MM.1S (cell line): Measurements from ENCODE around the gene CDKL2.
A peak's percentile ranks its signal among the peaks of the same experiment; 100 is the strongest.

Experiments used
- DNase-seq: peaks from one replicate; pipeline ENCODE4 v3.0.0-alpha.2; 2015
- H2AFZ ChIP-seq: fragments of 300-600 bp; sonication (generic); 2 replicates; pipeline ENCODE4 v1.6.0; 2016; ENCODE audit warnings: antibody characterized with exemption, low read length
- H3F3A ChIP-seq: fragments of 300-600 bp; sonication (generic); 2 replicates; pipeline ENCODE4 v1.6.1; 2016; ENCODE audit warnings: mild to moderate bottlenecking, antibody characterized with exemption, low read length, moderate library complexity, mixed read lengths; ENCODE audit not compliant: insufficient read depth
- H3K27ac ChIP-seq: fragments of 300-600 bp; sonication (generic); 2 replicates; pipeline ENCODE4 v1.5.1; 2016; ENCODE audit warnings: mild to moderate bottlenecking, low read length
- H3K27me3 ChIP-seq: fragments of 300-600 bp; sonication (generic); replicated peaks from 2 replicates; pipeline ENCODE4 v1.6.0; 2016; ENCODE audit warnings: low read length; ENCODE audit not compliant: insufficient read depth
- H3K36me3 ChIP-seq: fragments of 300-600 bp; sonication (generic); replicated peaks from 2 replicates; pipeline ENCODE4 v1.6.1; 2016; ENCODE audit warnings: mild to moderate bottlenecking, low read length, mixed read lengths; ENCODE audit not compliant: insufficient read depth
- H3K4me1 ChIP-seq: fragments of 300-600 bp; sonication (generic); 2 replicates; pipeline ENCODE4 v1.6.1; 2016; ENCODE audit warnings: low read length, mixed read lengths
- H3K4me2 ChIP-seq: fragments of 300-600 bp; sonication (generic); 2 replicates; pipeline ENCODE4 v1.6.0; 2016; ENCODE audit warnings: low read depth, low read length
- H3K4me3 ChIP-seq: fragments of 300-600 bp; sonication (generic); 2 replicates; pipeline ENCODE4 v1.5.1; 2016; ENCODE audit warnings: low read length, mixed read lengths
- H3K79me2 ChIP-seq: fragments of 300-600 bp; sonication (generic); 2 replicates; pipeline ENCODE4 v1.6.1; 2016; ENCODE audit warnings: mixed run types, low read length, mixed read lengths
- H3K9ac ChIP-seq: fragments of 300-600 bp; sonication (generic); 2 replicates; pipeline ENCODE4 v1.6.1; 2016; ENCODE audit warnings: low read length, mixed read lengths
- H3K9me2 ChIP-seq: fragments of 300-600 bp; sonication (generic); replicated peaks from 2 replicates; pipeline ENCODE4 v1.6.1; 2016; ENCODE audit warnings: mild to moderate bottlenecking, low read length, mixed read lengths; ENCODE audit not compliant: insufficient read depth
- H3K9me3 ChIP-seq: fragments of 300-600 bp; sonication (generic); replicated peaks from 2 replicates; pipeline ENCODE4 v1.6.1; 2016; ENCODE audit warnings: mild to moderate bottlenecking, low read length, mixed read lengths; ENCODE audit not compliant: insufficient read depth
- H4K20me1 ChIP-seq: fragments of 300-600 bp; sonication (generic); 2 replicates; pipeline ENCODE4 v1.6.1; 2016; ENCODE audit warnings: mild to moderate bottlenecking, low read length, moderate library complexity, mixed read lengths; ENCODE audit not compliant: insufficient read depth
- EZH2 ChIP-seq: fragments of 300-600 bp; sonication (generic); optimal IDR thresholded peaks from 2 replicates; pipeline ENCODE3; 2017; ENCODE audit warnings: low read depth, mild to moderate bottlenecking, antibody characterized with exemption, low read length, mixed read lengths
- EZH2phosphoT487 ChIP-seq: fragments of 300-600 bp; sonication (generic); IDR thresholded peaks from 2 replicates; pipeline ENCODE4 v1.6.1; 2018; ENCODE audit warnings: antibody characterized with exemption, low read length
- TF ChIP-seq, protein P1 (sequence below): fragments of 300-600 bp; sonication (generic); IDR thresholded peaks from 2 replicates; pipeline ENCODE4 v1.5.1; 2016; ENCODE audit warnings: antibody characterized with exemption, low read length, mixed read lengths

CDKL2 gene

GRCh38 chr4:75564023-75564422 lies 66.3 kb downstream of the CDKL2 start:
- Histone ChIP-seq H3K9me2 (no peaks in the 10 kb centered on the region), H3K4me1 (no peaks in the 10 kb centered on the region), H3K4me2 (no peak overlapping the region), H3F3A (no peaks in the 10 kb centered on the region), H4K20me1 (no peaks in the 10 kb centered on the region), H3K27me3 (no peaks in the 10 kb centered on the region), H3K27ac (no peak overlapping the region), H3K36me3 (no peaks in the 10 kb centered on the region), H3K79me2 (no peaks in the 10 kb centered on the region), H3K4me3 (no peak overlapping the region), H3K9ac (no peak overlapping the region), H2AFZ (no peak overlapping the region), H3K9me3 (no peaks in the 10 kb centered on the region)
- TF ChIP-seq EZH2: no peak
- TF ChIP-seq, protein P1, sequence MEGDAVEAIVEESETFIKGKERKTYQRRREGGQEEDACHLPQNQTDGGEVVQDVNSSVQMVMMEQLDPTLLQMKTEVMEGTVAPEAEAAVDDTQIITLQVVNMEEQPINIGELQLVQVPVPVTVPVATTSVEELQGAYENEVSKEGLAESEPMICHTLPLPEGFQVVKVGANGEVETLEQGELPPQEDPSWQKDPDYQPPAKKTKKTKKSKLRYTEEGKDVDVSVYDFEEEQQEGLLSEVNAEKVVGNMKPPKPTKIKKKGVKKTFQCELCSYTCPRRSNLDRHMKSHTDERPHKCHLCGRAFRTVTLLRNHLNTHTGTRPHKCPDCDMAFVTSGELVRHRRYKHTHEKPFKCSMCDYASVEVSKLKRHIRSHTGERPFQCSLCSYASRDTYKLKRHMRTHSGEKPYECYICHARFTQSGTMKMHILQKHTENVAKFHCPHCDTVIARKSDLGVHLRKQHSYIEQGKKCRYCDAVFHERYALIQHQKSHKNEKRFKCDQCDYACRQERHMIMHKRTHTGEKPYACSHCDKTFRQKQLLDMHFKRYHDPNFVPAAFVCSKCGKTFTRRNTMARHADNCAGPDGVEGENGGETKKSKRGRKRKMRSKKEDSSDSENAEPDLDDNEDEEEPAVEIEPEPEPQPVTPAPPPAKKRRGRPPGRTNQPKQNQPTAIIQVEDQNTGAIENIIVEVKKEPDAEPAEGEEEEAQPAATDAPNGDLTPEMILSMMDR: no peak
- no peak for TF ChIP-seq EZH2phosphoT487
- no peak for DNase-seq

DNA sequence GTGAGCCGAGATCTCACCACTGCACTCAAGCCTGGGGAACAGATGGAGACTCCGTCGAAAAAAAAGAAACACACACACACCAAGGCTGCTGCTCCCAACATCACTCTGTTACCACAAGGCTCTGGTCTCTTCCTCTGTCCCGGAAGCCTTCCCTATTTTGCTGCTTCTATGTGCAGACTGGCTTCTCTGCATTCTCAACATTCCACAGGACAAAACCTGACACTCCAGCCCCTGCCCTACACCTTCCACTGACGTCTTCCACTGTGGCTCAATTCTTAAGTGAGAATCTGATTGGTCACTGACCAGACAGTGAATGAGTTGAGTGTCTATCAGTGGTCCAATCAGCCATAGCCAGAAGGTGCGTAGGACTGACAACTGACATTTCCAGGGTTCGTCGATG lies 68.5 kb downstream of the CDKL2 start:
- peaks cover 3% of the 10 kb centered on the region for H3K4me1 ChIP-seq
- H3F3A ChIP-seq: no peaks in the 10 kb centered on the region
- H2AFZ ChIP-seq: no peak overlapping the region
- DNase-seq: no peak
- H3K27me3 ChIP-seq: no peaks in the 10 kb centered on the region
- H3K9ac ChIP-seq: no peak overlapping the region
- H3K4me3 ChIP-seq: no peak overlapping the region
- H3K79me2 ChIP-seq: no peaks in the 10 kb centered on the region
- TF ChIP-seq, protein P1: no peak
- no peak for TF ChIP-seq EZH2phosphoT487
- no peak for TF ChIP-seq EZH2
- no peaks in the 10 kb centered on the region for H3K36me3 ChIP-seq
- H3K9me2 ChIP-seq: no peaks in the 10 kb centered on the region
- H4K20me1 ChIP-seq: no peaks in the 10 kb centered on the region
- no peak overlapping the region for H3K27ac ChIP-seq
- H3K9me3 ChIP-seq: no peaks in the 10 kb centered on the region
- H3K4me2 ChIP-seq: no peak overlapping the region

GRCh38 chr4:75557696-75558095 lies 72.6 kb downstream of the CDKL2 start:
- no peak overlapping the region for H3K9ac ChIP-seq
- no peaks in the 10 kb centered on the region for H3K9me3 ChIP-seq
- no peak overlapping the region; the same call in 1 of the 2 replicates for H3K4me3 ChIP-seq
- no peaks in the 10 kb centered on the region for H3K27me3 ChIP-seq
- no peak overlapping the region for H3K27ac ChIP-seq
- H3K4me2 ChIP-seq: peak overlapping the region; percentile 6; the same call in 1 of the 2 replicates
- TF ChIP-seq EZH2: no peak
- no peak for TF ChIP-seq EZH2phosphoT487
- TF ChIP-seq, protein P1: no peak
- no peaks in the 10 kb centered on the region for H3K9me2 ChIP-seq
- no peaks in the 10 kb centered on the region for H4K20me1 ChIP-seq
- peaks cover 16% of the 10 kb centered on the region for H3F3A ChIP-seq
- H3K4me1 ChIP-seq: peaks cover 19% of the 10 kb centered on the region
- DNase-seq: no peak
- H3K36me3 ChIP-seq: no peaks in the 10 kb centered on the region
- H3K79me2 ChIP-seq: no peaks in the 10 kb centered on the region
- H2AFZ ChIP-seq: no peak overlapping the region
